ENCODE measurements around the gene TOLLIP. TPM values are rescaled to one million over a fixed set of nuclear protein-coding genes. Genes with fewer than 3 reads are reported as not detected.

The TOLLIP gene
- total RNA-seq, 1 donor from 2014 or later: 71.6 TPM

DNA sequence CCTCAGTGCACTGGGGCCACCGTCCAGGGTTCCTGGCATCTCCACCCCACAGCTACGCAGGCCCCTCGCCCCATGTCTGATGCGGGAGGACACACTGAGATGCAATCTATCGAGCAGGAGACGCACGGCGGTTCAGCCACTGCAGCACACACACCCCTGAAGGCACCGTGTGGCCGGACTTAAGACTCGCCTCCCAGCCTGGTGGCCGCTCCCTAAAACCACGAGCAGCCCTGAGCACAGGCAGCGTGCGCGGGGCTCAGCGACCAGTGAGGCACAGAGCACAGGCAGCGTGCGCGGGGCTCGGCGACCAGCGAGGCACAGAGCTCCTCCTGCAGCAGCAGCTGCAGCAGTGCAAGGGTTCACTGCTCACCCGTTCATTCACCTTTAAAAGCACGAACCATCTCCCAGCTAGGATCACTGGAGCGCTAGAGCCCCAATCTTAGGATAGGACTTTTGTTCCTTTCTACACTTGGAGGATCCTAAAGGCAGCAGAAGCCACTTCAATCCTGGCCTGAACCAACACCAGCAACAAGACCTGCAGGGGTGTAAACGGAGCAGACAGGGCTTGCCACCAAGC lies 31.4 kb downstream of the TOLLIP start:
- no peak overlapping the region for H3K27ac Mint-ChIP-seq (ENCODE audit: unreplicated experiment)
- TF ChIP-seq, protein P1, sequence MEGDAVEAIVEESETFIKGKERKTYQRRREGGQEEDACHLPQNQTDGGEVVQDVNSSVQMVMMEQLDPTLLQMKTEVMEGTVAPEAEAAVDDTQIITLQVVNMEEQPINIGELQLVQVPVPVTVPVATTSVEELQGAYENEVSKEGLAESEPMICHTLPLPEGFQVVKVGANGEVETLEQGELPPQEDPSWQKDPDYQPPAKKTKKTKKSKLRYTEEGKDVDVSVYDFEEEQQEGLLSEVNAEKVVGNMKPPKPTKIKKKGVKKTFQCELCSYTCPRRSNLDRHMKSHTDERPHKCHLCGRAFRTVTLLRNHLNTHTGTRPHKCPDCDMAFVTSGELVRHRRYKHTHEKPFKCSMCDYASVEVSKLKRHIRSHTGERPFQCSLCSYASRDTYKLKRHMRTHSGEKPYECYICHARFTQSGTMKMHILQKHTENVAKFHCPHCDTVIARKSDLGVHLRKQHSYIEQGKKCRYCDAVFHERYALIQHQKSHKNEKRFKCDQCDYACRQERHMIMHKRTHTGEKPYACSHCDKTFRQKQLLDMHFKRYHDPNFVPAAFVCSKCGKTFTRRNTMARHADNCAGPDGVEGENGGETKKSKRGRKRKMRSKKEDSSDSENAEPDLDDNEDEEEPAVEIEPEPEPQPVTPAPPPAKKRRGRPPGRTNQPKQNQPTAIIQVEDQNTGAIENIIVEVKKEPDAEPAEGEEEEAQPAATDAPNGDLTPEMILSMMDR (IDR thresholded peaks at IDR 0.05): no peak
- H3K9me3 Mint-ChIP-seq (ENCODE audit: unreplicated experiment): no peaks in the 10 kb centered on the region

DNA sequence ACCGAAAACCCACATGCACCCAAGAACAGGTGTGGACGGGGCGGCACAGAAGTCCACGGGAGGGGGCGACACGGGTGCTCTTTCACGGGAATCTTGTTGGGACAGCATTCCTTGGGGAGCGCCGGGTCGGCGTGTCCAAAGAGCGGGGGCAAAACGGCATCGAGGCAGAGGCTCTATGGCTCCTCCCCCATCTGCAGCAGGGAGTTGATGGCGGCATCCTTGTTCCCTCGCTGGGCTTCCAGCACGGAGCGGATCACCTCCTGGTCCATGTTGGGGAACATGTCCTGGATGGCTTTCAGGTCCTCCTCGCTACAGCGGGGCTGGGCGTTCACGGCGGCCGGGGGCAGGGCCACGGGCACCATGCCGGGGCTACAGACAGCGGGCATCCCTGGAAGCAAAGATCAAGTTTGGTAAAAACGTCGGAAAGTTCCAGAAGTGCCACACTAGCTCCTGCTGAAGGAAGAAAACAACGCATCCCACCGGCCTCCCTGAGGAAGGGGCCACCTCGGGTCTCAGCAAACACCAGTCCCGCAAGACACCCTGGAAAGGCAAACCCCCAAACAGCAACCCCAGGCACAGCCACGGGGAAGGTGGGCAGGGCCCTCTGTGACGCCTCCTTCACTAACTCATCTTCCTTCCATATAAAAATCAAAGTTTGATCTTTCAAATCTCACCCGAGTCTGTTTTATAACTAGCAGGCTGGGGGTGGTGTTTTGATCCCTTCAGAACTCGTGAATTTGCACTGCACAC lies 32.4 kb downstream of the TOLLIP start:
- Mint-ChIP-seq H3K36me3 (ENCODE audit: unreplicated experiment) (peaks cover 21% of the 10 kb centered on the region), H3K4me1 (ENCODE audit: unreplicated experiment) (peaks cover 3% of the 10 kb centered on the region), H3K27me3 (ENCODE audit: unreplicated experiment) (no peaks in the 10 kb centered on the region), H3K4me3 (ENCODE audit: unreplicated experiment) (no peak overlapping the region), H3K9me3 (ENCODE audit: unreplicated experiment) (no peaks in the 10 kb centered on the region), H3K27ac (ENCODE audit: unreplicated experiment) (no peak overlapping the region)
- TF ChIP-seq, protein P1 (IDR thresholded peaks at IDR 0.05): no peak
- DNase-seq (ENCODE audit: extremely low spot score, unreplicated experiment): no peak

More for the DNA sequence above, 31.4 kb downstream of the TOLLIP start:
- peaks cover 5% of the 10 kb centered on the region for H3K4me1 Mint-ChIP-seq (ENCODE audit: unreplicated experiment)
- H3K27me3 Mint-ChIP-seq (ENCODE audit: unreplicated experiment): no peaks in the 10 kb centered on the region
- DNase-seq (ENCODE audit: extremely low spot score, unreplicated experiment): no peak
- no peak overlapping the region for H3K4me3 Mint-ChIP-seq (ENCODE audit: unreplicated experiment)
- H3K36me3 Mint-ChIP-seq (ENCODE audit: unreplicated experiment): peaks cover 21% of the 10 kb centered on the region

DNA sequence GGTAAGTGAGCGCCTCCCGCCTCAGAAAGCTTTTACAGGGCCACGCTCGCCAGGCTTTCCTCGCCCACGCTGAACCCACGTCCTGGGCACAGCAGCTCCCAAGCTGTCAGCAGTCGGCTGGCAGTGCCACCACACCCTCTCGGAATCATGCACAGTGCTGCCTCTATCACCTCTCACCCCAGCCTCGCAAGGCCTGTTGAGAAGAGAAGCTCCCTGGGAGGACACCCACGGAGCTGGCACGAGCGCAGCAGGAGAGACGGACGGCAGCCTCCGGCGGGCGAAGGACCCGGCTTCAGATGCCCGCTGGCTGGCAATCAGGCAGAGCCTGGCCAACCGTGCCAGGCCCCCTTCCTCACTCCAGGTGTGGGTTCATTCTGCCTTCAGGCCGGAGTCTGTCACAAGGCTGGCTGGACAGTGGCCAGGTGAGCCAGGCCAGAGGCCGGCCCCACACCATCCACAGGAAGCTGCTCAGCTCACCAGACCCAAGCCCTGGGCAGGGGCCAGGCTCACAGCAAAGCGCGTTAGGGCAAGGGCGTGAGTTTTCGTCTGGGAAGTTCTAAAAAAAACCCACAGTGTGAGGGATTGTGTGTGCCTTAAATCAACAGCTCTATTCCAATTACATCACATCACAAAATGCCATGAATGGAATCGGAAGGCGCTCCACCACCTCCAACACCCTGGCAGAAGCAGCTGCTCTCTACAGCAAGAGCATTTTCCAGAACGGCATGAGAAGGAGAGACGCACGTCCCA lies 33.2 kb downstream of the TOLLIP start:
- no peak for DNase-seq (ENCODE audit: extremely low spot score, unreplicated experiment)
- Mint-ChIP-seq H3K4me3 (ENCODE audit: unreplicated experiment) (no peak overlapping the region), H3K27ac (ENCODE audit: unreplicated experiment) (no peak overlapping the region), H3K4me1 (ENCODE audit: unreplicated experiment) (peaks cover 5% of the 10 kb centered on the region), H3K9me3 (ENCODE audit: unreplicated experiment) (no peaks in the 10 kb centered on the region), H3K27me3 (ENCODE audit: unreplicated experiment) (no peaks in the 10 kb centered on the region), H3K36me3 (ENCODE audit: unreplicated experiment) (peaks cover 21% of the 10 kb centered on the region)
- TF ChIP-seq, protein P1 (IDR thresholded peaks at IDR 0.05): no peak

DNA sequence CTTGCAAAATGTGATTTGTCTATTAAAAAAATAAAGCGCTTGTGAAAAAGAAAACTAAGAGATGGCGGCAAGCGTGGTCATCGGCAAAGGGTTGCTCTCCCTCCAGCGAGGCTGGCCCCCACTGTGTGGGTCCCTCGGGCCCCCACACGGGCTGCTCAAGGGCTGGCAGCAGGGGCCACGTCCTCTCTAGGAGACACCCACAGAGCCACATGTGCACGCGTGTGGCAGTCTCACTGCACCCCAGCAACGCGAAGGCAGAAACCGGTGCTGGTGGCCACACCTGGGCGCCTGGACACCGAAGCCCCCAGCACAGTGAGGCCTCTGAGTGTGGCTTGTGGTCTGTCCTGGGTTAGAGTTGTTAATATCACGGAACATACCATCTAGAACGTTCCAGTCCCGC lies 34.4 kb downstream of the TOLLIP start:
- TF ChIP-seq, protein P1 (IDR thresholded peaks at IDR 0.05): no peak
- no peaks in the 10 kb centered on the region for H3K9me3 Mint-ChIP-seq (ENCODE audit: unreplicated experiment)
- no peaks in the 10 kb centered on the region for H3K27me3 Mint-ChIP-seq (ENCODE audit: unreplicated experiment)
- H3K4me1 Mint-ChIP-seq (ENCODE audit: unreplicated experiment): peaks cover 10% of the 10 kb centered on the region
- H3K27ac Mint-ChIP-seq (ENCODE audit: unreplicated experiment): no peak overlapping the region
- H3K4me3 Mint-ChIP-seq (ENCODE audit: unreplicated experiment): no peak overlapping the region
- DNase-seq (ENCODE audit: extremely low spot score, unreplicated experiment): no peak
- H3K36me3 Mint-ChIP-seq (ENCODE audit: unreplicated experiment): peaks cover 16% of the 10 kb centered on the region

DNA sequence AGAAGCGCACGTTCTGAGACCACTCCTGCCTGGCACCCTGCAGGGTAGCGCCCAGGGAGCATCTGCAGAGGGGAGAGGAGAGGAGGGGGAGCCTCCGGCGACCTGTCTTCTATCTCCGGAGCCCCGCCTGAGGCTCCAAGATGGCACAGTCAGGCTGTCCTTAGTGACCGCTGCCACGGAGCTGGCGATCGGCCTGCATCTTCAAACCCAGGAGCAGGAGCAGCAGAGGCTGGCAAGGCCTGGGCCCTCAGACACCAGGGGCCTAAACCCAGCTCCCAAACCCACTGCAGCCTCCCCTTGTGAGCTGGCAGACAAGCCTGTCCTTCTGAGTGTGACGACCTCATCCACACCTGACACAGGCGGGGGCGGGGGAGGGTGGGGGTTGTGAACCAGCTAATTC lies 34.9 kb downstream of the TOLLIP start:
- TF ChIP-seq, protein P1 (IDR thresholded peaks at IDR 0.05): no peak
- Mint-ChIP-seq H3K27ac (ENCODE audit: unreplicated experiment) (no peak overlapping the region), H3K36me3 (ENCODE audit: unreplicated experiment) (peaks cover 14% of the 10 kb centered on the region), H3K9me3 (ENCODE audit: unreplicated experiment) (no peaks in the 10 kb centered on the region), H3K4me3 (ENCODE audit: unreplicated experiment) (no peak overlapping the region), H3K27me3 (ENCODE audit: unreplicated experiment) (no peaks in the 10 kb centered on the region), H3K4me1 (ENCODE audit: unreplicated experiment) (peaks cover 10% of the 10 kb centered on the region)
- DNase-seq (ENCODE audit: extremely low spot score, unreplicated experiment): no peak

Measured in osteocyte (in vitro differentiated cells).